Renal cortex interstitium (tissue), 11 donors: ENCODE data around the gene DMAP1. TPM values are rescaled to one million over a fixed set of nuclear protein-coding genes. Genes with fewer than 3 reads are reported as not detected.

Source experiments
- DNase-seq, 11 donors: peaks; one replicate each; pipeline ENCODE4 v3.0.0-alpha.2; 2013; ENCODE audit warnings: low read depth in 9 of 11, low spot score in 4 of 11; ENCODE audit errors: extremely low read depth in 1 of 11
- polyA plus RNA-seq, 3 donors: library from polyadenylated mRNA; unstranded; fragments of 120-200 nt; gene quantifications; one replicate each; pipeline ENCODE4 v1.2.1, GENCODE V29; 2013; ENCODE audit not compliant: insufficient read length in 3 of 3

The DMAP1 gene
- polyA plus RNA-seq, 3 donors: 56.6 to 67.9 (median 59.5) TPM

GRCh38 chr1:44220755-44221154, 7.5 kb downstream of the DMAP1 start:
- no peak for DNase-seq

GRCh38 chr1:44221769-44222168, 8.5 kb downstream of the DMAP1 start:
- no peak for DNase-seq

GRCh38 chr1:44222397-44223186, 9.3 kb downstream of the DMAP1 start:
- no peak for DNase-seq

- DNase-seq: no peak
These were observed 9.9 kb downstream of the DMAP1 start for GRCh38 chr1:44223187-44223610.

- DNase-seq: no peak
These were observed 12.5 kb downstream of the DMAP1 start for GRCh38 chr1:44225761-44226160.

GRCh38 chr1:44227211-44227610, 13.9 kb downstream of the DMAP1 start:
- no peak for DNase-seq

- no peak for DNase-seq
These were observed 14.9 kb downstream of the DMAP1 start for GRCh38 chr1:44228218-44228617.

GRCh38 chr1:44229435-44230167, 16.3 kb downstream of the DMAP1 start:
- DNase-seq: no peak

- DNase-seq: no peak
These were observed 17.5 kb downstream of the DMAP1 start for GRCh38 chr1:44230796-44231195.

GRCh38 chr1:44233593-44233992, 20.3 kb downstream of the DMAP1 start:
- no peak for DNase-seq

GRCh38 chr1:44235808-44236207, 22.5 kb downstream of the DMAP1 start:
- DNase-seq: no peak

GRCh38 chr1:44236490-44237272, 23.4 kb downstream of the DMAP1 start:
- no peak for DNase-seq

GRCh38 chr1:44237721-44238457, 24.6 kb downstream of the DMAP1 start:
- peak; percentile 70 to 92 (median 83) for DNase-seq

- DNase-seq: no peak
These were observed 25.4 kb downstream of the DMAP1 start for GRCh38 chr1:44238660-44239059.

- DNase-seq: peak in 4 of 11 donors; percentile 35 to 45 (median 38)
These were observed 26.2 kb downstream of the DMAP1 start for GRCh38 chr1:44239331-44239960.

GRCh38 chr1:44239961-44240371, 26.7 kb downstream of the DMAP1 start:
- no peak for DNase-seq

- no peak for DNase-seq
These were observed 27.8 kb downstream of the DMAP1 start for GRCh38 chr1:44240802-44241671.

GRCh38 chr1:44242746-44243145, 29.5 kb downstream of the DMAP1 start:
- no peak for DNase-seq
